ENCODE measurements around the gene PCP4.

Gene PCP4

GRCh38 chr21:39845571-39846130 is 21.6 kb upstream of the PCP4 start:
- peak overlapping the region; percentile 57 for H3K27ac ChIP-seq (ENCODE audit: low read depth, low read length, severe bottlenecking)
- WGBS, 2 experiments (ENCODE audit: insufficient coverage in 2 of 2), result 94 to 100% methylated on average over 3 to 4 of the region's 6 CpGs

DNA sequence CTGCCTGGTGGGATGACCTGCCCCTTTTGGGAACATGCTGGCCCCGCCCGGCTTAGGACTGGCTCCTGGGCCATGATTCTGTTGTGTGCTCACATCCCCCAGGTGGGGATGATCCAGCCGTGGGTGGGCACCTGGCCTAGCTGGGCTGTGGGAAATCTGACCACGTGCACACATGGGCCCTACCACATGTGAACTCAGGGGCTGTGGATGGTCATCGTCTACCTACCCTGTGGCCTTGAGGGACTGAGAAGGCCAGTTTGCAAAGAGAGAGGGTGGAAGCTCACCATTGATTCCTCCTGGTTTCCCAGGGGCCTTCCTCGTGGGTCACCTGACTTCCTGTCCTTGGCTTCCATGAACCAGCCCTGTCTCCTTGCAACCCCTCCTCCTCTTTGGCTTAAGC is 19.4 kb upstream of the PCP4 start:
- no peaks in the 10 kb centered on the region for H3K36me3 ChIP-seq (ENCODE audit: control insufficient read depth, insufficient read depth, low read length)
- WGBS, 2 experiments (ENCODE audit: insufficient coverage in 2 of 2), result 81 to 88% methylated on average over 6 of the region's 6 CpGs
- no peak overlapping the region for H3K27ac ChIP-seq (ENCODE audit: low read depth, low read length, severe bottlenecking)
- no peak overlapping the region for H3K4me3 ChIP-seq (ENCODE audit: extremely low read depth, insufficient read depth, low read length, poor library complexity, severe bottlenecking)
- no peaks in the 10 kb centered on the region for H3K9me3 ChIP-seq (ENCODE audit: control insufficient read depth, low read length)
- peaks cover 28% of the 10 kb centered on the region for H3K4me1 ChIP-seq (ENCODE audit: control insufficient read depth, insufficient read depth, low read length, poor library complexity, severe bottlenecking)

More at GRCh38 chr21:39845571-39846130, 21.6 kb upstream of the PCP4 start:
- no peak overlapping the region for H3K4me3 ChIP-seq (ENCODE audit: extremely low read depth, insufficient read depth, low read length, poor library complexity, severe bottlenecking)
- H3K9me3 ChIP-seq (ENCODE audit: control insufficient read depth, low read length), result no peaks in the 10 kb centered on the region
- no peaks in the 10 kb centered on the region for H3K36me3 ChIP-seq (ENCODE audit: control insufficient read depth, insufficient read depth, low read length)
- H3K4me1 ChIP-seq (ENCODE audit: control insufficient read depth, insufficient read depth, low read length, poor library complexity, severe bottlenecking), result peaks cover 28% of the 10 kb centered on the region

- 87 to 94% methylated on average over 7 to 8 of the region's 10 CpGs for WGBS, 2 experiments (ENCODE audit: insufficient coverage in 2 of 2)
- Histone ChIP-seq H3K4me3 (ENCODE audit: extremely low read depth, insufficient read depth, low read length, poor library complexity, severe bottlenecking) (no peak overlapping the region), H3K4me1 (ENCODE audit: control insufficient read depth, insufficient read depth, low read length, poor library complexity, severe bottlenecking) (peaks cover 28% of the 10 kb centered on the region), H3K27ac (ENCODE audit: low read depth, low read length, severe bottlenecking) (no peak overlapping the region), H3K36me3 (ENCODE audit: control insufficient read depth, insufficient read depth, low read length) (no peaks in the 10 kb centered on the region), H3K9me3 (ENCODE audit: control insufficient read depth, low read length) (no peaks in the 10 kb centered on the region)
These were observed 18.1 kb upstream of the PCP4 start for GRCh38 chr21:39849014-39849655.

GRCh38 chr21:39850333-39850732 is 16.9 kb upstream of the PCP4 start:
- H3K27ac ChIP-seq (ENCODE audit: low read depth, low read length, severe bottlenecking), result no peak overlapping the region
- WGBS, 2 experiments (ENCODE audit: insufficient coverage in 2 of 2), result 63 to 92% methylated on average over 1 of the region's 2 CpGs
- no peak overlapping the region for H3K4me3 ChIP-seq (ENCODE audit: extremely low read depth, insufficient read depth, low read length, poor library complexity, severe bottlenecking)
- H3K4me1 ChIP-seq (ENCODE audit: control insufficient read depth, insufficient read depth, low read length, poor library complexity, severe bottlenecking), result peaks cover 24% of the 10 kb centered on the region
- H3K9me3 ChIP-seq (ENCODE audit: control insufficient read depth, low read length), result no peaks in the 10 kb centered on the region
- no peaks in the 10 kb centered on the region for H3K36me3 ChIP-seq (ENCODE audit: control insufficient read depth, insufficient read depth, low read length)

- peaks cover 16% of the 10 kb centered on the region for H3K4me1 ChIP-seq (ENCODE audit: control insufficient read depth, insufficient read depth, low read length, poor library complexity, severe bottlenecking)
- no peaks in the 10 kb centered on the region for H3K36me3 ChIP-seq (ENCODE audit: control insufficient read depth, insufficient read depth, low read length)
- H3K9me3 ChIP-seq (ENCODE audit: control insufficient read depth, low read length), result no peaks in the 10 kb centered on the region
- 78 to 84% methylated on average over 7 of the region's 7 CpGs for WGBS, 2 experiments (ENCODE audit: insufficient coverage in 2 of 2)
- H3K4me3 ChIP-seq (ENCODE audit: extremely low read depth, insufficient read depth, low read length, poor library complexity, severe bottlenecking), result no peak overlapping the region
- no peak overlapping the region for H3K27ac ChIP-seq (ENCODE audit: low read depth, low read length, severe bottlenecking)
These were observed 16.1 kb upstream of the PCP4 start for GRCh38 chr21:39851002-39851618.

- no peaks in the 10 kb centered on the region for H3K9me3 ChIP-seq (ENCODE audit: control insufficient read depth, low read length)
- H3K36me3 ChIP-seq (ENCODE audit: control insufficient read depth, insufficient read depth, low read length), result no peaks in the 10 kb centered on the region
- H3K27ac ChIP-seq (ENCODE audit: low read depth, low read length, severe bottlenecking), result no peak overlapping the region
- 79 to 81% methylated on average over 4 of the region's 5 CpGs for WGBS, 2 experiments (ENCODE audit: insufficient coverage in 2 of 2)
- H3K4me3 ChIP-seq (ENCODE audit: extremely low read depth, insufficient read depth, low read length, poor library complexity, severe bottlenecking), result no peak overlapping the region
- peaks cover 13% of the 10 kb centered on the region for H3K4me1 ChIP-seq (ENCODE audit: control insufficient read depth, insufficient read depth, low read length, poor library complexity, severe bottlenecking)
These were observed 15.1 kb upstream of the PCP4 start for GRCh38 chr21:39852021-39852721.

DNA sequence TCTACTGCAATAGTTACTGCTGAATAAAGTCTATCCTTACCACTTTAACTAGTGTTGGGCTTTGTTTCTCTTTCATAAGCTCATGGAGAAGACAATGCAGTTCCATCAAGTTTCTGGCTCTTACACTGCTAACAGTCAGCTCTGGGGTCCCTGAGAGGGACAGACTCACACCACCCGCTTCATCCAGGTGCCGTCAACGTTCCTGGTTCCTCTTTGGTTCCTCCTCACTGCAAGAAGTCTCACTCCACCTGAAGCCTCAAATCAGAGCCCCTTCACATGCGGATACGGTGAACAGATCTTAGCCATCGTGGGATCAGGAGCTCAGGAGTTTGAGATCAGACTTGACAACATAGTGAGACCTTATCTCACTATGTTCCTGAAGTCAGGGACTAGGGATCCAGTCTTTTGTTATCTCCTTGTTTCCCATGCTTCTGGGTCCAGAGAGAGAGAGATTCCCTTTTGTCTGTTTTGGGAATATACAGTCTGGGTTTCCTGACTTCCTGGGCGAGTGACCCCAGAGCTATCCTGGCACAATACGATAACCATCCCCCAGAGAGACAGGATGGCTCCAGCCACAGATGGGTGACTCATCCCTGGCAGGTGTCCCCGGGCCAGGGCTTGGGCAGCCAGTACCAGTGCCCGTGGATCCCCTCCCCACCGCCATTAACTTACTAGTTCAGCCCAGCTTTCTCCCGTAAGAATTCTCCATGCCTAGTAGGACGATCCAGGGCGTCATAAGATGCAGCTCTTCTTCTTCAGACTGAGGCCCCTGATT is 14.3 kb upstream of the PCP4 start:
- Histone ChIP-seq H3K4me3 (ENCODE audit: extremely low read depth, insufficient read depth, low read length, poor library complexity, severe bottlenecking) (no peak overlapping the region), H3K4me1 (ENCODE audit: control insufficient read depth, insufficient read depth, low read length, poor library complexity, severe bottlenecking) (peaks cover 13% of the 10 kb centered on the region), H3K9me3 (ENCODE audit: control insufficient read depth, low read length) (no peaks in the 10 kb centered on the region), H3K27ac (ENCODE audit: low read depth, low read length, severe bottlenecking) (no peak overlapping the region), H3K36me3 (ENCODE audit: control insufficient read depth, insufficient read depth, low read length) (no peaks in the 10 kb centered on the region)
- WGBS, 2 experiments (ENCODE audit: insufficient coverage in 2 of 2), result 88 to 93% methylated on average over 13 to 14 of the region's 14 CpGs

- no peak overlapping the region for H3K27ac ChIP-seq (ENCODE audit: low read depth, low read length, severe bottlenecking)
- H3K36me3 ChIP-seq (ENCODE audit: control insufficient read depth, insufficient read depth, low read length), result no peaks in the 10 kb centered on the region
- 93 to 94% methylated on average over 5 to 6 of the region's 6 CpGs for WGBS, 2 experiments (ENCODE audit: insufficient coverage in 2 of 2)
- H3K4me1 ChIP-seq (ENCODE audit: control insufficient read depth, insufficient read depth, low read length, poor library complexity, severe bottlenecking), result peaks cover 3% of the 10 kb centered on the region
- no peaks in the 10 kb centered on the region for H3K9me3 ChIP-seq (ENCODE audit: control insufficient read depth, low read length)
- H3K4me3 ChIP-seq (ENCODE audit: extremely low read depth, insufficient read depth, low read length, poor library complexity, severe bottlenecking), result no peak overlapping the region
These were observed 12.7 kb upstream of the PCP4 start for GRCh38 chr21:39854572-39854971.

- 89 to 97% methylated on average over 4 of the region's 4 CpGs for WGBS, 2 experiments (ENCODE audit: insufficient coverage in 2 of 2)
- Histone ChIP-seq H3K27ac (ENCODE audit: low read depth, low read length, severe bottlenecking) (no peak overlapping the region), H3K4me1 (ENCODE audit: control insufficient read depth, insufficient read depth, low read length, poor library complexity, severe bottlenecking) (no peaks in the 10 kb centered on the region), H3K9me3 (ENCODE audit: control insufficient read depth, low read length) (no peaks in the 10 kb centered on the region), H3K36me3 (ENCODE audit: control insufficient read depth, insufficient read depth, low read length) (no peaks in the 10 kb centered on the region), H3K4me3 (ENCODE audit: extremely low read depth, insufficient read depth, low read length, poor library complexity, severe bottlenecking) (no peak overlapping the region)
These were observed 11.6 kb upstream of the PCP4 start for GRCh38 chr21:39855595-39855994.

- 50 to 60% methylated on average over 1 of the region's 1 CpG for WGBS, 2 experiments (ENCODE audit: insufficient coverage in 2 of 2)
- Histone ChIP-seq H3K4me3 (ENCODE audit: extremely low read depth, insufficient read depth, low read length, poor library complexity, severe bottlenecking) (no peak overlapping the region), H3K4me1 (ENCODE audit: control insufficient read depth, insufficient read depth, low read length, poor library complexity, severe bottlenecking) (no peaks in the 10 kb centered on the region), H3K36me3 (ENCODE audit: control insufficient read depth, insufficient read depth, low read length) (no peaks in the 10 kb centered on the region), H3K9me3 (ENCODE audit: control insufficient read depth, low read length) (no peaks in the 10 kb centered on the region), H3K27ac (ENCODE audit: low read depth, low read length, severe bottlenecking) (no peak overlapping the region)
These were observed 6.6 kb upstream of the PCP4 start for GRCh38 chr21:39860600-39860999.

All from mesodermal cell (in vitro differentiated cells).